Activated CD8-positive, alpha-beta T cell treated with anti-CD3 and anti-CD28 coated beads, Interleukin-2, amount 10 ng/mL, durations not matched to agents 7 days and 5 days (primary cell): Measurements from ENCODE around the gene CFAP206. TPM values are rescaled to one million over a fixed set of nuclear protein-coding genes. Genes with fewer than 3 reads are reported as not detected.

ENCODE experiments used
- ATAC-seq: fragments of 150-1000 bp; cut with Tn5 transposase; one replicate; pipeline ENCODE4 v1.10.0; 2021; ENCODE audit warnings: moderate library complexity
- CTCF ChIA-PET: fragments of 350-600 bp; sonication (Branson Sonifier 250); formaldehyde crosslinking; loops from one replicate; lab custom pipeline; 2021; ENCODE audit warnings: antibody characterized with exemption; lab: Charles Lee
- POLR2A ChIA-PET: fragments of 350-600 bp; sonication (Branson Sonifier 250); formaldehyde crosslinking; loops from one replicate; lab custom pipeline; 2021; ENCODE audit warnings: antibody characterized with exemption; lab: Charles Lee
- DNase-seq: peaks from one replicate; pipeline ENCODE4 v3.0.0-alpha.2; 2020
- H3K27ac Mint-ChIP-seq: one replicate; pipeline ENCODE4 v1.8.0; 2021; ENCODE audit warnings: mild to moderate bottlenecking, mixed read lengths
- H3K27me3 Mint-ChIP-seq: one replicate; pipeline ENCODE4 v1.8.0; 2021; ENCODE audit warnings: low read depth, mixed read lengths
- H3K36me3 Mint-ChIP-seq: one replicate; pipeline ENCODE4 v1.8.0; 2021; ENCODE audit warnings: low read depth, mixed read lengths
- H3K4me1 Mint-ChIP-seq: one replicate; pipeline ENCODE4 v1.8.0; 2021; ENCODE audit warnings: low read depth, mixed read lengths
- H3K4me3 Mint-ChIP-seq: one replicate; pipeline ENCODE4 v1.8.0; 2021; ENCODE audit warnings: mild to moderate bottlenecking, mixed read lengths
- H3K9me3 Mint-ChIP-seq: one replicate; pipeline ENCODE4 v1.8.0; 2022; ENCODE audit warnings: mixed read lengths; ENCODE audit not compliant: insufficient read depth
- total RNA-seq, 2 experiments: library from RNA; stranded (reverse); gene quantifications; one replicate each; pipeline ENCODE4 v1.2.3, GENCODE V29; 2021

The CFAP206 gene
- total RNA-seq, 2 experiments from 2014 or later = not detected

DNA sequence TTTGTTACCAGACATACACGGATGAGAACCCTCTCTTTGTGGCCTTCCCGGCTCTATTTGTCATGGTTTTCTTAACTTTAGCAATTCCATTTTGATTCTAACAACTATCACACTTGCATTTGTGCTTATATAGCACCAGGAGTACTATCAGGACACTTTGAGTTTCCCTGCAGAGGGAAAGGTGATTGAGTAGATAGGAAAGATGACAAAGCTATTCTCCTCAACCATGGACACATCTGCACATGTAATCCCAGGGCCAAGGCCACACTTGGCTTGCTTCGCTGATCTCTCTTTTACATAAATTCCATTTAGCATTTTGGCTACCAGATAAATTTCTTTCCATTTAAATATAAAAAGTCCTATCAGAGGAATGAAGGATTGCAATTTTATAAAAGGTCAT lies 23.3 kb upstream of the CFAP206 start:
- Mint-ChIP-seq H3K4me1 (no peaks in the 10 kb centered on the region), H3K27ac (no peak overlapping the region), H3K36me3 (no peaks in the 10 kb centered on the region), H3K27me3 (no peaks in the 10 kb centered on the region), H3K4me3 (no peak overlapping the region), H3K9me3 (no peaks in the 10 kb centered on the region)
- ChIA-PET POLR2A (no interaction called here), CTCF (interaction anchor here (1.0 kb wide), 1 partner anchor 305 kb away, joined by 3 read pairs; no protein-coding TSS in a partner anchor)
- ATAC-seq (no peak), DNase-seq (no peak)

DNA sequence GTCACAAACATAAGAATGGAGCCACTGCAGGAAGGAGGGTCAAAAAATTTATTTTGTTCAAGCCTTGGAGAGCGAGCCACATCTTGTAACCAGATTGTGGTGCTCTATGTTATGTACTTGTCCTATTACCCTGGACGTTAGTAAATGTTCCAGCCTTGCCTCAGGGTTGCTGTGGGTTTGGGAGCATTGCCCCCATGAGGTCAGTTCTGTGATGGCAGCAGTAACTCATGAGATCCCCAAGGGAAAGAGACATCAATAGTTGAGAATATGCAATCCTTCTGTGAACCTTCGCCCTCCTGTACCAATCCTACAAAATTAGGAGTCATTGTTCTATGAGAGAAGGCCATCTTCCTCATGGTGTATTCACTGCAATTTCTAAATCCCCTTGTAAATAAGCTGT lies 16.4 kb upstream of the CFAP206 start:
- H3K9me3 Mint-ChIP-seq = no peaks in the 10 kb centered on the region
- ATAC-seq (no peak), DNase-seq (peak; percentile 24)
- H3K4me1 Mint-ChIP-seq = peaks cover 2% of the 10 kb centered on the region
- H3K4me3 Mint-ChIP-seq = no peak overlapping the region
- no peak overlapping the region for H3K27ac Mint-ChIP-seq
- ChIA-PET POLR2A (interaction anchor here (0.6 kb wide), 1 partner anchor 715 kb away, joined by 4 read pairs; no protein-coding TSS in a partner anchor), CTCF (no interaction called here)
- H3K36me3 Mint-ChIP-seq = no peaks in the 10 kb centered on the region
- no peaks in the 10 kb centered on the region for H3K27me3 Mint-ChIP-seq

DNA sequence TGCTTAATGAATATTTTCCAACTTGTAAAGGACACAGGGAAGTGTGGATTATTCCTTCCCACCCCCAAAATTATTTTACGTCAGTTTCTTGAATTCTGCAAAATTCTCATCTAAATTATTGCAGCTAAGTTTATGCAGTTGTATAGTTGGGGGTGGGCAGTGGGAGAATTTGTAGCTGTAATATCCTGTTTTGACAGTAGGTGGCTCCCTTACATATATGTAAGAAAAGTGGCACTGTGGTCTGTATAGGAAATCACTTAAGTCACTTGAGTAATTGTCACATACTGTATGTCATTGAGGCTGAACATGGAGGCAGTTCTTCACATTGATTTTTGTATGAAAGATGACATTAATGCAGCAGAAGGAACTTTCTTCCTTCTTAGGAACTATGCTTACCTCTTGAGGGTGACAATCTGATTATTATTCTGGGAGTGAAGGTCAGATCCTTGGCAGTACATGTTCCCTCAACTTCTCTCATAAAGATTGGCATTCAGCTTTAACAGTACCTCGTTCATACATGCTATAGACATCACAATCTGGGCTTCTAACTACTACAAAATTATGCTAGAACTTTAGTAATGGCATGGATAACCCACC lies 14.6 kb upstream of the CFAP206 start:
- Mint-ChIP-seq H3K4me1 (peaks cover 2% of the 10 kb centered on the region), H3K4me3 (no peak overlapping the region), H3K27me3 (no peaks in the 10 kb centered on the region), H3K27ac (no peak overlapping the region), H3K36me3 (no peaks in the 10 kb centered on the region), H3K9me3 (no peaks in the 10 kb centered on the region)
- peak; percentile 52 for DNase-seq
- ChIA-PET CTCF (interaction anchor here (0.6 to 2.5 kb wide), 27 partner anchors 9 to 1478 kb away, joined by 3 to 15 read pairs (median 4); partner anchors contain the start of genes CFAP206 and SLC35A1), POLR2A (no interaction called here)
- ATAC-seq = peak; percentile 89

DNA sequence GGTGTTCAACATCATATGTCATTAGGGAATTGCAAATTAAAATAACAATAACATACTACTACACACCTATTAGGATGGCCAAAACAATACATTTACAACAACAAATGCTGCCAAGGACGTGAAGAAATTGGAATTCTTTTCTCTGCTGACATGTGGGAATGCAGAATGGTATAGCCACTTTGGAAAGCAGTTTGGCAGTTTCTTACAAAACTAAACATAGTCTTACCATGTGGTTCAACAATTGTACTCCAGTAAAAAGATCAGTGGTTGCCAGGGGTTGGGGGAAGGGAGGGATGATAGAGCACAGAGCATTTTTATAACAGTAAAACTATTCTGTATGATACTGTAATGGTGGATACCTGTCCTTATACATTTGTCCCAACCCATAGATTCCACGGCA lies 12.3 kb upstream of the CFAP206 start:
- H3K36me3 Mint-ChIP-seq = no peaks in the 10 kb centered on the region
- no peaks in the 10 kb centered on the region for H3K27me3 Mint-ChIP-seq
- ATAC-seq = no peak
- ChIA-PET POLR2A (no interaction called here), CTCF (no interaction called here)
- no peak overlapping the region for H3K4me3 Mint-ChIP-seq
- no peak overlapping the region for H3K27ac Mint-ChIP-seq
- H3K9me3 Mint-ChIP-seq = no peaks in the 10 kb centered on the region
- no peak for DNase-seq
- peaks cover 2% of the 10 kb centered on the region for H3K4me1 Mint-ChIP-seq

DNA sequence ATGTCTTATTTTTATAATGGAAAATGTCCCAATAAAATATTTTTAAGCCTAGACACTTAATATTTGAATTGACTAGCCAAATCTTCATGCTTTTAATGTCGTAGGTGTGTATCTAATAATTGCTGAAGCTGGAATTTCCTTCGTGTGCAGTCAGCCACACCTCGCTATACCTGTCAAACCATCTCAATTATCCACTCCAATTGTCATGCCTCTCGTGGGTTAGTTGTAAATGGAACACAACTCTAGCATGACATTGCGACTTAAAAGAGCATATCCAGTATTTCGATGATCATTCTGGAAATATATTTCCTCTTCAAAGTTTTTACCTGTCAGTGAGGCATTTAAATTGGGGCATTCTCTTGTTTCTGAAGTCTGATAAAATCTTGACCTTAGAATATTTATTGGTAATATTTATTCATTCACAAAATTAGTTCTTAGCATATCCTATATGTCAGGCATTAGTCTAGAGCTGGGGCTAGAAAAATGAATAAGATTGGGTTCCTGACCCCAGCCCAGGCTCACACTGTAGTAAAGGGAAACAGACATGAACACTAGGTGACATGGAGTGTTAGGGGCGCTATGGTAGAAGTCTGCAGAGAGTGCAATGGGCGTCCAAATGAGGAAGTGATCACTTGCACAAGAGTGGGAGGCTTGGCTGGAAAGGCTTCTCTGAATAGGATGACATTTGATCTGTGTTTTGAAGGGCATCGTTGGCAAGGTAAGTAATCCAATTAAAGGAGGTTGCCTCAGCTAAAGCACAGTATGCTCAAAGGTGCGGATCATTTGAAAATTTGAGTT lies 11.0 kb upstream of the CFAP206 start:
- H3K9me3 Mint-ChIP-seq = no peaks in the 10 kb centered on the region
- no peak overlapping the region for H3K4me3 Mint-ChIP-seq
- no peak overlapping the region for H3K27ac Mint-ChIP-seq
- H3K36me3 Mint-ChIP-seq = no peaks in the 10 kb centered on the region
- no peaks in the 10 kb centered on the region for H3K27me3 Mint-ChIP-seq
- POLR2A ChIA-PET = interaction anchor here (0.6 kb wide), 1 partner anchor 910 kb away, joined by 3 read pairs; no protein-coding TSS in a partner anchor
- DNase-seq = no peak
- CTCF ChIA-PET = no interaction called here
- ATAC-seq = no peak
- H3K4me1 Mint-ChIP-seq = peaks cover 2% of the 10 kb centered on the region

DNA sequence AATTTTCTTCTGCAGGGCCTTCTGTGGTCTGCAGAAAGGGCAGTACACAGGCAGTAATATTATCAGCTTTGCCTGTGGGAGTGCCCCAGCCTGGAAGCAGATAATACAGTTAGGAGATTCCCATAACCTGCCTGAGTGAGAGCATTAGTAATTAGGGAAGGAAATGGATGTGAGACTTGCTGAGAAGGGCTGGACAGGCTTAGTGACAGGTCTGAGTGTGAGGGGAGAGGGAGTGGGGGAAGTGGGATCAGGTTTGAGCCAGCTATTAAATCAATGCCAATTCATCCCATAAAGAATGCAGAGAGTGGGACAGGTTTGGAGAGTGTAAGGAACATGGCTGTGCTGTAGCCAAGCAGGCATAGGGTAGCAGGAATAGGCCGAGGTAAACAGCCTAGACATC lies 10.1 kb upstream of the CFAP206 start:
- ATAC-seq (no peak), DNase-seq (no peak)
- Mint-ChIP-seq H3K27me3 (no peaks in the 10 kb centered on the region), H3K27ac (no peak overlapping the region), H3K4me3 (no peak overlapping the region), H3K36me3 (no peaks in the 10 kb centered on the region), H3K4me1 (peaks cover 2% of the 10 kb centered on the region), H3K9me3 (no peaks in the 10 kb centered on the region)
- ChIA-PET CTCF (interaction anchor here (0.6 kb wide), 1 partner anchor 683 kb away, joined by 3 read pairs; no protein-coding TSS in a partner anchor), POLR2A (no interaction called here)

DNA sequence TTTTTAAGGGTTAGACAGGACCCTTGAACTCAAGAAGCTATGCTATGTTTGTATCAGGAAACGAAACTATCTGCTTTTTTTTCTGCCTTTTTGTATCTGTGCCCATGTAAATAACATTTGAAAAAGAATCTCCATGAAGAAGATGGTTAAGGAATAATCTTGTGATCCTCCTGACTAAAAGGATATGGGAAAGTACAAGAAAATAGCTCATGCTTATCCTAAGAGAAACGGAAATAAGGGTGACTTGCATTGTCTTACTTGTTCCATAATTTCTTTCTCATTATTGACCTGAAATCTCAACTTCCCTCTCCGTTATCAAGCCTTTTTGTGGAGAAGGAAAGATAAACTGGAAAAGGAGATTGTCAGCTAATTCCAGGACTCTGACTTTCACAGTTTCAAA lies 5.9 kb upstream of the CFAP206 start:
- H3K4me1 Mint-ChIP-seq = no peaks in the 10 kb centered on the region
- no peak for DNase-seq
- CTCF ChIA-PET = interaction anchor here (0.6 to 2.4 kb wide), 2 partner anchors 9 to 264 kb away, joined by 3 to 8 read pairs; no protein-coding TSS in a partner anchor
- H3K9me3 Mint-ChIP-seq = no peaks in the 10 kb centered on the region
- H3K27ac Mint-ChIP-seq = no peak overlapping the region
- POLR2A ChIA-PET = no interaction called here
- ATAC-seq = no peak
- no peak overlapping the region for H3K4me3 Mint-ChIP-seq
- H3K27me3 Mint-ChIP-seq = peaks cover 12% of the 10 kb centered on the region
- H3K36me3 Mint-ChIP-seq = no peaks in the 10 kb centered on the region

DNA sequence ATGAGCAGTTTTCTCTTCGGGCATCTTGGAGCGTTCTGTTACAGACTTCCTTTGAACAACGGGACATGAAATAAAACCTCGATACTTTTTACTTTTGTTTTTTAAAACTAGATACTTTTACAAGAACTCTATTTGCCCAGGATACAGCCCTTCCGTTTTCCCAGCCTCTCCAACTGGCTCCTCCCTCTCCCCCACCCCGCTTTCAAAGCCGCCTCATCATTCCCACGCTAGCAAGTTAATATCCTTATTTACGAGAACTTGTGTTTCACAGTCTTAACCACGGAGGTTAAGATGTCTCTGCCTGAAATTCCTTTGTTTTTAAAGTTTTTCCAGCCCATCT lies 241 bp upstream of the CFAP206 start:
- Mint-ChIP-seq H3K4me1 (peaks cover 7% of the 10 kb centered on the region), H3K36me3 (no peaks in the 10 kb centered on the region), H3K4me3 (peak overlapping the region; percentile 75), H3K9me3 (no peaks in the 10 kb centered on the region), H3K27ac (no peak overlapping the region), H3K27me3 (peaks cover 27% of the 10 kb centered on the region)
- ATAC-seq = no peak
- ChIA-PET POLR2A (no interaction called here), CTCF (interaction anchor here (1.2 to 1.5 kb wide), 2 partner anchors 14 to 85 kb away, joined by 8 read pairs; partner anchors contain the start of gene SMIM8)
- no peak for DNase-seq

DNA sequence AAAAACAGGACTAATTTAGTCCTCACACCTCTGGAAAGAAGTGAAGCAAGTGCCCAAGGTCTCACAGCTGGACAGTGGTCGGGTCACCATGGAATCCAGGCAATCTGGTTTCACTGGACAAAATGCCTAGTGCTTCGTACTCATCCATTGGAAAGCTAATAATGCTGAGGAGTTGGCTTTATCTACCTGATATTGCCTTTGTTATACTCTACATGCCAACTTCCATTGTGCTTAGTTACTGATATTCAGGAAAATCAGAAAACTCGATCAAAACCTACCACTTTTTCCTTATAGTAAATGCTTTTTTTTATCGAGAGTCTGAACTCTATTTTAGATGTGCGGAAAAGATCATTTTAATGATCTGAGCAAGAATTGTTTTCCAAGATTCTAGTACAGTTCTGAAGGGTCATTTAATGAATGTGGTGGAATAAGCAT lies 966 bp downstream of the CFAP206 start:
- DNase-seq (no peak), ATAC-seq (no peak)
- peaks cover 7% of the 10 kb centered on the region for H3K4me1 Mint-ChIP-seq
- no peaks in the 10 kb centered on the region for H3K36me3 Mint-ChIP-seq
- H3K27ac Mint-ChIP-seq = peak overlapping the region; percentile 67
- H3K4me3 Mint-ChIP-seq = peak overlapping the region; percentile 75
- ChIA-PET POLR2A (no interaction called here), CTCF (interaction anchor here (1.2 to 1.5 kb wide), 2 partner anchors 16 to 86 kb away, joined by 8 read pairs; partner anchors contain the start of gene SMIM8)
- no peaks in the 10 kb centered on the region for H3K9me3 Mint-ChIP-seq
- H3K27me3 Mint-ChIP-seq = peaks cover 30% of the 10 kb centered on the region

DNA sequence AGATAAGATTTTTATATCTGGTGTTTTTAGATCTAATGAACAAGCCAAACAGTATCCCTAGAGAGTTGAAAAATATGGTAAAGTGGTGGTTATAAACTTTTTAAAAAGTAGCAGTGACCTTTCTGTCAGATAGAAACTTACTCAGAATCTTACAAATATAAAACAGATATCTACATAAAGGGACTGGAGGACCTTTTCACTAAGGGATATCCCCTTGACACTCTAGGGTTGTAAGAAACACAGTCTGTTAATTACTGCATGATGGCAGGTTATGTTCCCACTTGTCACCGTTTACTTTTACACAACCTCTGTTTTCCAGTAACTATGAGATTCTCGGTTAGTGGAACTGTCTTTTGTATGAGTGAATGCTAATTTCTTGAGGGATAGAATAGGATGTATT lies 11.5 kb downstream of the CFAP206 start:
- H3K36me3 Mint-ChIP-seq = no peaks in the 10 kb centered on the region
- ATAC-seq (no peak), DNase-seq (no peak)
- H3K27ac Mint-ChIP-seq = no peak overlapping the region
- H3K27me3 Mint-ChIP-seq = peaks cover 5% of the 10 kb centered on the region
- H3K4me1 Mint-ChIP-seq = no peaks in the 10 kb centered on the region
- POLR2A ChIA-PET = no interaction called here
- no peak overlapping the region for H3K4me3 Mint-ChIP-seq
- CTCF ChIA-PET = interaction anchor here (1.5 kb wide), 1 partner anchor 26 kb away, joined by 5 read pairs; no protein-coding TSS in a partner anchor
- H3K9me3 Mint-ChIP-seq = no peaks in the 10 kb centered on the region

DNA sequence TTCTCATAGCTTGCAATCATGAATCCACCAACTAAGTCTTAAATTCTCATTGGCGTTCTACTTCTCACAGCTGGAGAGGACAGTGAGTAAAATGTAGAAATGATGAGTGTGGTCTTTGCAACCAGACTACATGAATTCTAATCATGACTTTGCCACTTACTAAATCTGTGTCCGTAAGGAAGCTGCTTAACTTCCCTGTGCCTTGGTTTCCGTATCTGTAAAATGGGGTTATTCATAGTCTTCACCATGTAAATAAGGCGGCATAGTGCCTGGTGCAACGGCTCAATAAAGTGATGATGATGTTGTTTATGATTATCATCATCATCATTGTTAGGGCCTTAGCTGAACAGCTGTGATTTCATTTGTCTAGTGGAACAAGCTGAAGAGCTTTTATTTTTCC lies 12.6 kb downstream of the CFAP206 start:
- CTCF ChIA-PET = interaction anchor here (1.5 kb wide), 1 partner anchor 27 kb away, joined by 5 read pairs; no protein-coding TSS in a partner anchor
- Mint-ChIP-seq H3K9me3 (no peaks in the 10 kb centered on the region), H3K36me3 (no peaks in the 10 kb centered on the region), H3K4me3 (no peak overlapping the region), H3K27ac (no peak overlapping the region), H3K27me3 (peaks cover 5% of the 10 kb centered on the region), H3K4me1 (no peaks in the 10 kb centered on the region)
- ATAC-seq (no peak), DNase-seq (no peak)
- POLR2A ChIA-PET = no interaction called here

DNA sequence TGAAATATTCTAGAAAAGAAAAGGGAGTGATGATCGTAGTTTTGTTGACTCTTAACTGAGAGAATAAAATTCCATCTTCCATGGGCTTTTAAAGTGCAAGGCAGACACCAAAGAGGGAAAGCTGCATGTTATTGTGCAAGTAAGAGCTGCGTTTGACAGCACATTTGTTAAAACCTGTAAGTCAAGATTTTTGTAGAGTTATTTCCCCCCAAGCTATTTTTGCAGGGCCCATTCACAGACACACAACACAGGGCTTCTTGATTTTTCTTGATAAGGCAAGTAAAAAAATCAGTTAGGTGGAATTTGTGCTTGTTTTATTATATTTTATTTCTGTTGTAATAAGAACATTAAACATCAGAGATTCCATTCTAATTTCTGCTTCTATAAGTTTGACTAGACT lies 13.8 kb downstream of the CFAP206 start:
- no peak overlapping the region for H3K27ac Mint-ChIP-seq

More for the DNA sequence above, 13.8 kb downstream of the CFAP206 start:
- POLR2A ChIA-PET = no interaction called here
- Mint-ChIP-seq H3K4me1 (no peaks in the 10 kb centered on the region), H3K4me3 (no peak overlapping the region), H3K9me3 (no peaks in the 10 kb centered on the region), H3K27me3 (peaks cover 8% of the 10 kb centered on the region), H3K36me3 (no peaks in the 10 kb centered on the region)
- ATAC-seq = no peak
- no peak for DNase-seq
- CTCF ChIA-PET = no interaction called here
